ACC112 (cell line): ENCODE results near the gene CWC15.
"Not testable (repeated sequence)": the region's sequence is repeated elsewhere in the genome, so short reads cannot be mapped to it uniquely, and the experiment has no call there.

ENCODE experiments used
- H2AFZ ChIP-seq: fragments of 200-600 bp; sonication (generic); one replicate; pipeline ENCODE4 v1.6.0; 2017; ENCODE audit warnings: antibody characterized with exemption, low read length; ENCODE audit not compliant: unreplicated experiment
- H3K27ac ChIP-seq: fragments of 200-600 bp; sonication (generic); 2 replicates; pipeline ENCODE4 v1.5.1; 2014; ENCODE audit warnings: low read depth, mild to moderate bottlenecking, antibody characterized with exemption, low read length, moderate library complexity
- H3K27me3 ChIP-seq: fragments of 200-600 bp; sonication (generic); 2 replicates; pipeline ENCODE4 v1.6.1; 2014; ENCODE audit warnings: mild to moderate bottlenecking, antibody characterized with exemption, low read length, moderate library complexity, mixed read lengths; ENCODE audit not compliant: insufficient read depth
- H3K36me3 ChIP-seq: fragments of 200-600 bp; sonication (generic); 2 replicates; pipeline ENCODE4 v1.6.1; 2016; ENCODE audit warnings: mild to moderate bottlenecking, antibody characterized with exemption, low read length, moderate library complexity, mixed read lengths; ENCODE audit not compliant: insufficient read depth
- H3K4me1 ChIP-seq: fragments of 200-600 bp; sonication (generic); one replicate; pipeline ENCODE4 v1.6.1; 2016; ENCODE audit warnings: low read length, mixed read lengths; ENCODE audit not compliant: insufficient read depth, unreplicated experiment, control insufficient read depth
- H3K4me3 ChIP-seq: fragments of 200-600 bp; sonication (generic); 2 replicates; pipeline ENCODE4 v1.5.1; 2014; ENCODE audit warnings: mild to moderate bottlenecking, low read depth, low read length
- H3K79me2 ChIP-seq: fragments of 200-600 bp; sonication (generic); one replicate; pipeline ENCODE4 v1.6.0; 2016; ENCODE audit warnings: low read length; ENCODE audit not compliant: control insufficient read depth, unreplicated experiment, insufficient read depth

CWC15 gene

DNA sequence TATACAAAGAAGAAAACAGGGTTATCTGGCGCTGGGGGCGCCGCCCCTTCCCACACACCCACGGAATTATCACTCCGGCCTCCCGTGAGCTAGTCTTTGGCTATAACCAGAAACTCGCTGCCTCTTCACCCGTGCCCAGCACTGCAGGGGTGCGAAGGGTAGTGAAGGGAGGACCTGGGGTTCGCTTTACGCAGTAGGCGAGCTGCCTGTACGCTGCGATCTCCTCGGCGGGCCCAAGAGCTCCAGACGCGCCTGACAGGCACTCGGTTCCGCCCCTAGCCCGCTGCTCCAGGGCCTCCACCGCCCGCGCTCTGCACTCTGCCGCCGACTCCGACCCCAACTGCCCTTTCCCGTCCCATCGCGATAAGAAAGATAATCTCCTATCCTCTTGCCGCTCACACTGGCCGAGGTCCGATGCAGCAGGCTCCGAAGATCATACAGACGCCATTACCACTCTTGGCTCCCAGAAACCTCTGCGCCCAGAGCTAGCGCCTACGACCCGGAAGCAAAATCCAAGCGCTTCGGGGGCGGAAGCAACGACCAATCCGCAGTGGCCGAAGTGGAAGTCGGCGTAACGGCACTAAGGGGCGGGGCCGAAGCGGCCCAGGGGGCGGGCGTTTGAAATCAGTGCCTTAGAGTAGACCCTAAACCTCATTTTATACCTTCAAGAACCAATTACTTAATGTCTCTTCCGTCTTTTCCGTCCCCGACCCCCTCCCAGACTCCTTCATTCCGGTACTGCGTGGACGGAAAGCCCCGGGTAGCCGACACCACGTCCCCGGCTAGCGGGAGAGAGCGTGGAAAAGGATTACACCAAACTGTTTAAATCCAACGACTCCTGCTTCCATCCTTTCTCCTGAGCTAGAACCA lies at the start of gene CWC15, which contains the start of gene KDM4D:
Gene CWC15, minus strand, starts transcription at position 458 of the 870 bp plus-strand sequence. CDS start 1,371 bp downstream, outside the sequence.
Gene KDM4D, plus strand, starts transcription at position 611 of the 870 bp plus-strand sequence. CDS start 23,664 bp downstream, outside the sequence.
- peaks cover 28% of the 10 kb centered on the region for H3K36me3 ChIP-seq
- H3K27ac ChIP-seq = peak within 1 kb of the TSS; percentile 63

DNA sequence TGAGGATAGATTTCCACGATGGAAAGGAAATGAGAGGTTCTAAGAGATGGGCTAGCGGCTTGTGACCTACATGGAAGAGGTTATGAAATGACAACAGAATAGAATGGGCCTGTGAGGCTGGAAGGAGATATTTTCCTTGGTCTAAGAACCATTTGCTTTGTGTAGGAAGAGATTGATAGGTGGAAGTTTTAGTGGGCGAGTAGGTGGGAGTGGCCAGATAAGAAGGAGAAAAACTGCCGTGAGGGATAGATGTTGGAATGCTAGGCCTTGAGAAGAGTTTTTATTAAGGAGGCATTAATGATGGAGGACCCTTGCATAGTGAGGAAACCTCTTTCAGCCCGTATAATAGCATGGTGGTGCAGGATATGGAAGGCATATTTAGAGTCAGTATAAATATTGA lies 48.1 kb upstream of the CWC15 start:
- H3K4me1 ChIP-seq, H3K27me3 ChIP-seq, H3K79me2 ChIP-seq, H3K27ac ChIP-seq, H3K4me3 ChIP-seq, H2AFZ ChIP-seq, H3K36me3 ChIP-seq: not testable (repeated sequence)

More for the DNA sequence above, at the start of gene CWC15, which contains the start of gene KDM4D:
- H3K27me3 ChIP-seq = no peaks in the 10 kb centered on the region
- peaks cover 17% of the 10 kb centered on the region for H3K79me2 ChIP-seq
- H2AFZ ChIP-seq = peak within 1 kb of the TSS; percentile 96
- H3K4me3 ChIP-seq = peak within 1 kb of the TSS; percentile 85
- H3K4me1 ChIP-seq = peaks cover 10% of the 10 kb centered on the region

DNA sequence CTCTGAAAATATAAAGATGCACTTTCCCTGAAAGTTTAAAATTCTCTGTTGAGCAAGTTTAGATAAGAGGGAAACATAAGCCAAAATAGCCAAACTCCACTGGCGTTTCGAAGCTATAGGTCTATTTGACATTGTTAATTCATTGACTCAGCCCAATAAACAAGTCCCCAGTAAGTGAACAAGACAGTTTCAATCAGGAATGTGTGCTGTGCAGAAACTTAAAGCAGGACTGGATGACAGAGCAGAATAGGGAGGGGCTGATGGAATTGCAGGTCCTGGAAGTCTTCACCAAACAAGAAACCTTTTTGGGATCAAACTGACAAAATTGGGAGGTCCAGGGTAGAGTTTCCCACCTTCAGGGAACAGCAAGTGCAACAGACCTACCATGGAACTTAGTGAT lies 42.8 kb upstream of the CWC15 start:
- no peaks in the 10 kb centered on the region for H3K4me1 ChIP-seq
- H3K4me3 ChIP-seq = no peak overlapping the region
- no peaks in the 10 kb centered on the region for H3K79me2 ChIP-seq
- H3K27me3 ChIP-seq = no peaks in the 10 kb centered on the region
- no peak overlapping the region for H2AFZ ChIP-seq
- H3K27ac ChIP-seq = no peak overlapping the region
- no peaks in the 10 kb centered on the region for H3K36me3 ChIP-seq

DNA sequence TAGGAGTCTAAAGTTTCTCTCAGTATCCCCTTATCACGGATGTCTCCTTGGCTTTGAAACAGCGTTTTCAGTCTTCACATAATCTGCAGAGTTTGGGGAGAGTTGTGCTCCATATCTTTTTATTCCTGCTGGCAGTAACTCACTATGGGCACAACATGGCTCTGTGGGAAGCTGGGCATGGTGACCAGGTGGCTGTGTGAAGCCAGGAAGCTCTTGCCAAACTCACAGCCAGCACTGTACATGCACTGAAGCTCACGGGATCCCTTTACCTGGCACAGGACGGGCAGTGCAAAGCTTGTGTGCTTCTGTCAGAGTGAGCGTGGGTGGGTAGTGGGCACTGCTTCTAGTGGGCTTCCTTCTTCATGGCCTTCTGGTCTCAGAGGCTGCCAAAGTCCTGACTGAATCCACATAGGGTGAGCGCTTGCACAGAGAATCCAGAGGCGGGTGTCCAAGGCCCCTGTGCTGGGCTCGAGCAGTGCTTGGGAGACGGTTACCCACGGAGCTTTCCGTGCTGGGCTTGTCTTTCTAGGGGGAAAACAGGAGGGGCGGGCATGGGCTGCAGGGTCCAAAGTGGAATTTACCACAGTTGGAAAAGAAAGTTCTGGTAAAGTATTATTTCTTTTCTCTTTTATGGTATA lies 40.9 kb upstream of the CWC15 start:
- no peaks in the 10 kb centered on the region for H3K36me3 ChIP-seq
- H3K27me3 ChIP-seq = 0 out of 2 replicates have a peak, but pooled peaks cover 10% of the 10 kb centered on the region
- H2AFZ ChIP-seq = no peak overlapping the region
- H3K79me2 ChIP-seq = no peaks in the 10 kb centered on the region
- H3K4me1 ChIP-seq = no peaks in the 10 kb centered on the region
- H3K4me3 ChIP-seq = no peak overlapping the region
- no peak overlapping the region for H3K27ac ChIP-seq

DNA sequence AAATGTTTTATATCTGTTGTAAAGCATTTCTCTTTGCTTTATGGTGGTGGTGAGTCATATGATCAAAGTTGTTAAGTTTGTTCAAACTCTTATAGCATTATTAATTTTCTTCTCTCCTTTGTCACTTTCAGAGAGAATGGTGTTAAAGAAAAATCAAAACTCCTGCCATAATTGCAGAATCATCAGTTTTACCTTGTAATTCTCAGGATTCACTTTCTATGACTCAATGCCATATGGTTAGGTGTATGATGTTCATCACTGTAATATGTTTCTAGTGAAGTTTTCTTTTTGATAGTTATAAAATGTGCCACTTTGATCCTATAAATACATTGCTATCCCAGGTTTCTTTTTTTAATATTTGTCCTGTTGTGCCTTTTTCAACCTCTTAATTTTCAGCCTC lies 38.0 kb upstream of the CWC15 start:
- Histone ChIP-seq H3K36me3 (no peaks in the 10 kb centered on the region), H3K27me3 (0 out of 2 replicates have a peak, but pooled peaks cover 10% of the 10 kb centered on the region), H3K27ac (no peak overlapping the region), H3K4me3 (no peak overlapping the region), H2AFZ (no peak overlapping the region), H3K4me1 (no peaks in the 10 kb centered on the region), H3K79me2 (no peaks in the 10 kb centered on the region)

DNA sequence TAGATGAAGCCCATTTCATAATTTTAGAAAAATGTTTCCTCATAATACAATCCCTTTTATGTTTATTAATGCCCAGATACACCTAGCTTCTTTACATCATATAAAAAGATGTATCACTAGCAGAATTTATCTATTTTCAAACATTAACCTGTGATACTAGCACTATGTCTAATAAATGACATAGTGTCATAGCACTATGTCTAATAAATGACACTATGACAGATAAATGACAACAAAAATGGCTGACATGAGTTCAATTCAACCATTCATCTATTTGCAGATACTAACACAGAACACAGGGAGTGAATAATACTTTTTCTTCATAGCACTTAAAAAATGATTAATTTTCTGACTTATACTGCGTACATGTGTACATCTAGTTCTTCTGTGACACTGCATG lies 32.3 kb upstream of the CWC15 start:
- Histone ChIP-seq H3K27ac (no peak overlapping the region), H3K27me3 (0 out of 2 replicates have a peak, but pooled peaks cover 10% of the 10 kb centered on the region), H3K36me3 (no peaks in the 10 kb centered on the region), H3K79me2 (no peaks in the 10 kb centered on the region), H3K4me1 (peaks cover 13% of the 10 kb centered on the region), H2AFZ (no peak overlapping the region), H3K4me3 (no peak overlapping the region)

DNA sequence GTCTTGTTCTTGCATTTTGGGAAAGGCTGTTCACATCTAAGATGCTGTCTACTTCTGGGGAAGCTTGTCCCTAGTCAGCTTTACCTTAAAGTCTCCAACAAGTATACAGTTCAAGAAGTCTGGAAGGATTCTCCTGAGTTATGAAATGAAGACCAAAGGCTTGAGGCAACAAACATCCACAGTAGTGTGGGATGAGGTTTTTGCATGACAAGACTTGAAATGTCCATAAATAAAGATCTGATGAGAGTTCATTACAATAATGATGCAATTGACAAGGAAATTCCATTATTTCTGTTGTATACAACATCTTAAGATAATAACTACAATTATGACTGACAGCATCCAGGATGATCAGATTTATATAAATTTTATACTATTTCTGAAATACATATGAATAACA lies 30.4 kb upstream of the CWC15 start:
- Histone ChIP-seq H3K4me3 (no peak overlapping the region), H3K36me3 (no peaks in the 10 kb centered on the region), H3K79me2 (no peaks in the 10 kb centered on the region), H2AFZ (no peak overlapping the region), H3K4me1 (peaks cover 13% of the 10 kb centered on the region), H3K27me3 (no peaks in the 10 kb centered on the region), H3K27ac (no peak overlapping the region)

DNA sequence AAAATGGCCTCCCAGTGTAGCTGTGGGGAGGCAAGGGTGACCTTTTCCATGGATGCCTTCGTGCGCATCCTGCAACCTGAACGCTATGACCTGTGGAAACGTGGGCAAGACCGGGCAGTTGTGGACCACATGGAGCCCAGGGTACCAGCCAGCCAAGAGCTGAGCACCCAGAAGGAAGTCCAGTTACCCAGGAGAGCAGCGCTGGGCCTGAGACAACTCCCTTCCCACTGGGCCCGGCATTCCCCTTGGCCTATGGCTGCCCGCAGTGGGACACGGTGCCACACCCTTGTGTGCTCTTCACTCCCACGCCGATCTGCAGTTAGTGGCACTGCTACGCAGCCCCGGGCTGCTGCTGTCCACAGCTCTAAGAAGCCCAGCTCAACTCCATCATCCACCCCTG lies 24.9 kb upstream of the CWC15 start:
- no peaks in the 10 kb centered on the region for H3K27me3 ChIP-seq
- H2AFZ ChIP-seq = no peak overlapping the region
- peaks cover 8% of the 10 kb centered on the region; the same call in 1 of the 2 replicates for H3K36me3 ChIP-seq
- H3K4me1 ChIP-seq = no peaks in the 10 kb centered on the region
- H3K27ac ChIP-seq = no peak overlapping the region
- no peak overlapping the region for H3K4me3 ChIP-seq
- H3K79me2 ChIP-seq = no peaks in the 10 kb centered on the region

DNA sequence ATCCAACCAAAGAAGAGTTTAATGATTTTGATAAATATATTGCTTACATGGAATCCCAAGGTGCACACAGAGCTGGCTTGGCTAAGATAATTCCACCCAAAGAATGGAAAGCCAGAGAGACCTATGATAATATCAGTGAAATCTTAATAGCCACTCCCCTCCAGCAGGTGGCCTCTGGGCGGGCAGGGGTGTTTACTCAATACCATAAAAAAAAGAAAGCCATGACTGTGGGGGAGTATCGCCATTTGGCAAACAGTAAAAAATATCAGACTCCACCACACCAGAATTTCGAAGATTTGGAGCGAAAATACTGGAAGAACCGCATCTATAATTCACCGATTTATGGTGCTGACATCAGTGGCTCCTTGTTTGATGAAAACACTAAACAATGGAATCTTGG lies 24.1 kb upstream of the CWC15 start:
- no peak overlapping the region for H3K27ac ChIP-seq
- no peaks in the 10 kb centered on the region for H3K27me3 ChIP-seq
- no peaks in the 10 kb centered on the region for H3K4me1 ChIP-seq
- H2AFZ ChIP-seq = no peak overlapping the region
- H3K4me3 ChIP-seq = no peak overlapping the region
- H3K36me3 ChIP-seq = peaks cover 8% of the 10 kb centered on the region; the same call in 1 of the 2 replicates
- H3K79me2 ChIP-seq = no peaks in the 10 kb centered on the region

DNA sequence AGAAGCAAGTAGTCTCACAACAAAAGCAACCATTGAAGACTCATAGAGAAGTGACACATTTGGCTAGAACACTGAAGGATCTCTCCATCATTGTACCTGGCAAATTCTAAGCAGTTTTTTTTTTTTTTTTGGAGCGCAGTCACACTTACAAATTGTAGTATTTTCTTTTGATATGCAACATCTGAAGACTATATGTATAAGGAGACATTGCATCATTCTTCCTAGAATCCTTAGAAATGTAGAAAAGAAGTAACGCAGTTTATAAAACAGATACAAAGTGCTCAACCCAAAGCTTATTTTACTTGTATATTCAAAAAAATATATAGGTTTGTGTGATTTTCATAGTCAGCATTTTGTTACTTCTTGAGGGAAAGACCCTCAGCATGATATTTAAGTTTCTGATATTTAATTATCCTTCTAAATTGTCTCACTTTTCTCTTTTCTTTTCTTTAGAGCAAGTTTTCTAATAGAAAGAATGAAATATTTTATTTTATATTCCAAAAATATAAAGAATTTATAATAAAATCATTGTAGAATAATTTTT lies 20.1 kb upstream of the CWC15 start:
- no peaks in the 10 kb centered on the region for H3K27me3 ChIP-seq

More for the DNA sequence above, 20.1 kb upstream of the CWC15 start:
- H3K4me3 ChIP-seq = no peak overlapping the region
- H3K79me2 ChIP-seq = no peaks in the 10 kb centered on the region
- peaks cover 8% of the 10 kb centered on the region; the same call in 1 of the 2 replicates for H3K36me3 ChIP-seq
- no peaks in the 10 kb centered on the region for H3K4me1 ChIP-seq
- no peak overlapping the region for H2AFZ ChIP-seq
- no peak overlapping the region for H3K27ac ChIP-seq
